ENCODE results near the gene TNFRSF6B. TPM values are rescaled to one million over a fixed set of nuclear protein-coding genes. Genes with fewer than 3 reads are reported as not detected.

TNFRSF6B gene
- total RNA-seq, 2 experiments from 2014 or later, result 1.0 to 6.6 TPM

GRCh38 chr20:63741676-63742380, 45.4 kb downstream of the TNFRSF6B start:
- H3K79me2 ChIP-seq (ENCODE audit: insufficient read depth, low read depth, low read length), result no peaks in the 10 kb centered on the region
- DNase-seq (ENCODE audit: low spot score), result no peak
- no peaks in the 10 kb centered on the region for H4K20me1 ChIP-seq (ENCODE audit: insufficient read depth, low read length)
- H3K36me3 ChIP-seq (ENCODE audit: insufficient read depth, low read length), result peaks cover 41% of the 10 kb centered on the region
- H2AFZ ChIP-seq (ENCODE audit: low read length), result no peak overlapping the region
- POLR2A ChIA-PET, result no interaction called here
- no peak overlapping the region for H3K27ac ChIP-seq (ENCODE audit: low read depth, low read length, poor library complexity, severe bottlenecking)
- peaks cover 39% of the 10 kb centered on the region for H3K4me1 ChIP-seq (ENCODE audit: insufficient read depth, low read length, poor library complexity, severe bottlenecking)
- no TSS peak for BruUV-seq (replicated peaks)
- no peak for TF ChIP-seq CTCF (conservative IDR thresholded peaks at IDR 0.05; ENCODE audit: low read length)
- TF ChIP-seq EZH2phosphoT487 (IDR thresholded peaks at IDR 0.05; ENCODE audit: borderline replicate concordance, low read depth, low read length), result no peak
- intact Hi-C loops (cut with micrococcal nuclease; ENCODE audit: unreplicated experiment), result no loop called here
- H3K4me3 ChIP-seq (ENCODE audit: low read depth, low read length, poor library complexity, severe bottlenecking), result no peak overlapping the region
- H3K4me2 ChIP-seq (ENCODE audit: low read length), result no peak overlapping the region
- no peaks in the 10 kb centered on the region for H3K9me3 ChIP-seq (ENCODE audit: low read length)
- CTCF ChIA-PET (ENCODE audit: unreplicated experiment), result interaction anchor here (0.6 to 1.2 kb wide), 2 partner anchors 34 to 1097 kb away, joined by 3 read pairs; partner anchors contain the start of genes ARFRP1 and ZGPAT
- H3K9me2 ChIP-seq (ENCODE audit: insufficient read depth, low read length), result no peaks in the 10 kb centered on the region

- Histone ChIP-seq H3K79me2 (ENCODE audit: insufficient read depth, low read depth, low read length) (no peaks in the 10 kb centered on the region), H3K4me2 (ENCODE audit: low read length) (no peak overlapping the region), H3K36me3 (ENCODE audit: insufficient read depth, low read length) (peaks cover 39% of the 10 kb centered on the region), H3K27ac (ENCODE audit: low read depth, low read length, poor library complexity, severe bottlenecking) (no peak overlapping the region), H2AFZ (ENCODE audit: low read length) (no peak overlapping the region), H3K9me3 (ENCODE audit: low read length) (no peaks in the 10 kb centered on the region), H3K4me3 (ENCODE audit: low read depth, low read length, poor library complexity, severe bottlenecking) (no peak overlapping the region), H4K20me1 (ENCODE audit: insufficient read depth, low read length) (no peaks in the 10 kb centered on the region), H3K4me1 (ENCODE audit: insufficient read depth, low read length, poor library complexity, severe bottlenecking) (peaks cover 37% of the 10 kb centered on the region), H3K9me2 (ENCODE audit: insufficient read depth, low read length) (no peaks in the 10 kb centered on the region)
- BruUV-seq (replicated peaks), result no TSS peak
- CTCF ChIA-PET (ENCODE audit: unreplicated experiment), result interaction anchor here (0.6 kb wide), 1 partner anchor 1098 kb away, joined by 3 read pairs; no protein-coding TSS in a partner anchor
- intact Hi-C loops (cut with micrococcal nuclease; ENCODE audit: unreplicated experiment), result no loop called here
- TF ChIP-seq CTCF (conservative IDR thresholded peaks at IDR 0.05; ENCODE audit: low read length), result no peak
- no peak for TF ChIP-seq EZH2phosphoT487 (IDR thresholded peaks at IDR 0.05; ENCODE audit: borderline replicate concordance, low read depth, low read length)
- DNase-seq (ENCODE audit: low spot score), result no peak
- POLR2A ChIA-PET, result no interaction called here
These were observed 46.1 kb downstream of the TNFRSF6B start for GRCh38 chr20:63742381-63743024.

All from OCI-LY7 (cell line).